IMR-90 (cell line): Measurements from ENCODE around the gene KCNAB1. TPM values are rescaled to one million over a fixed set of nuclear protein-coding genes. Genes with fewer than 3 reads are reported as not detected.

Experiments
- ATAC-seq: fragments of 200-7000 bp; cut with Tn5 transposase; 2 replicates; pipeline ENCODE4 v1.9.1; 2020; ENCODE audit warnings: low read depth, mild to moderate bottlenecking, moderate library complexity
- BruUV-seq: library from RNA; stranded (reverse); fragments of 400-500 nt; replicated peaks from 2 replicates; lab custom pipeline; 2021; lab: Mats Ljungman, UMichigan
- CTCF ChIA-PET: fragments of 300-600 bp; formaldehyde crosslinking; extraction: SDS; loops from one replicate; lab custom pipeline; 2021; ENCODE audit warnings: antibody characterized with exemption; lab: Yijun Ruan, JAX
- POLR2A ChIA-PET: fragments of 300-600 bp; sonication (Branson Sonifier 250); formaldehyde crosslinking; loops from one replicate; lab custom pipeline; 2022; ENCODE audit warnings: antibody characterized with exemption; ENCODE audit not compliant: unreplicated experiment; lab: Charles Lee
- DNase-seq: peaks from one replicate; pipeline ENCODE4 v3.0.0; 2013
- H2AFZ ChIP-seq: replicated peaks from 2 replicates; pipeline ENCODE3; 2013; ENCODE audit warnings: low read length, mild to moderate bottlenecking; ENCODE audit not compliant: poor library complexity
- H2AK5ac ChIP-seq: 2 replicates; pipeline ENCODE4 v1.6.1; 2013; ENCODE audit warnings: low read depth, low read length, inconsistent platforms
- H2AK9ac ChIP-seq: replicated peaks from 2 replicates; pipeline ENCODE3; 2013; ENCODE audit warnings: mild to moderate bottlenecking, low read depth, low read length, moderate library complexity; ENCODE audit not compliant: poor library complexity
- H2BK120ac ChIP-seq: 2 replicates; pipeline ENCODE4 v1.6.1; 2013; ENCODE audit warnings: low read depth, low read length, inconsistent platforms
- H2BK15ac ChIP-seq: 3 replicates; pipeline ENCODE4 v1.6.1; 2013; ENCODE audit warnings: low read depth, low read length, inconsistent platforms
- H2BK20ac ChIP-seq: 2 replicates; pipeline ENCODE4 v1.6.1; 2013; ENCODE audit warnings: low read depth, mild to moderate bottlenecking, inconsistent platforms, low read length, moderate library complexity
- H2BK5ac ChIP-seq: 2 replicates; pipeline ENCODE4 v1.6.1; 2013; ENCODE audit warnings: mild to moderate bottlenecking, low read depth, low read length, inconsistent platforms; ENCODE audit not compliant: poor library complexity, severe bottlenecking
- H3K14ac ChIP-seq: replicated peaks from 2 replicates; pipeline ENCODE4 v1.6.1; 2013; ENCODE audit warnings: low read depth, low read length, inconsistent platforms
- H3K18ac ChIP-seq: 2 replicates; pipeline ENCODE4 v1.6.1; 2013; ENCODE audit warnings: low read depth, low read length, control low read depth
- H3K23ac ChIP-seq: 2 replicates; pipeline ENCODE4 v1.6.1; 2013; ENCODE audit warnings: low read depth, low read length, inconsistent platforms
- H3K27ac ChIP-seq: 2 replicates; pipeline ENCODE4 v1.5.1; 2013; ENCODE audit warnings: mild to moderate bottlenecking, control low read depth, low read length; ENCODE audit not compliant: insufficient read depth
- H3K27me3 ChIP-seq: 2 replicates; pipeline ENCODE4 v1.6.1; 2013; ENCODE audit warnings: low read length; ENCODE audit not compliant: control insufficient read depth, insufficient read depth
- H3K36me3 ChIP-seq: 2 replicates; pipeline ENCODE4 v1.6.1; 2013; ENCODE audit warnings: low read length, mixed read lengths; ENCODE audit not compliant: control insufficient read depth, insufficient read depth
- H3K4ac ChIP-seq: 2 replicates; pipeline ENCODE4 v1.6.1; 2013; ENCODE audit warnings: low read depth, low read length, inconsistent platforms
- H3K4me1 ChIP-seq: 2 replicates; pipeline ENCODE4 v1.6.1; 2013; ENCODE audit warnings: low read length, mixed read lengths; ENCODE audit not compliant: control insufficient read depth, insufficient read depth
- H3K4me2 ChIP-seq: 2 replicates; pipeline ENCODE4 v1.6.1; 2013; ENCODE audit warnings: low read depth, mild to moderate bottlenecking, control low read depth, low read length, moderate library complexity
- H3K4me3 ChIP-seq: 2 replicates; pipeline ENCODE4 v1.5.1; 2013; ENCODE audit warnings: low read depth, mild to moderate bottlenecking, control low read depth, low read length, moderate library complexity; ENCODE audit not compliant: insufficient read depth
- H3K56ac ChIP-seq: 2 replicates; pipeline ENCODE4 v1.6.1; 2013; ENCODE audit warnings: low read length, inconsistent platforms; ENCODE audit not compliant: insufficient read depth; ENCODE audit errors: extremely low read depth
- H3K79me1 ChIP-seq, 2 experiments: 2 replicates each; pipeline ENCODE4 v1.6.1; 2013; ENCODE audit warnings: low read length in 2 of 2, inconsistent platforms in 1 of 2, low read depth in 1 of 2
- H3K9ac ChIP-seq: 2 replicates; pipeline ENCODE4 v1.6.1; 2013; ENCODE audit warnings: low read depth, low read length, control low read depth
- H3K9me1 ChIP-seq: 2 replicates; pipeline ENCODE4 v1.6.1; 2013; ENCODE audit warnings: low read length, inconsistent platforms; ENCODE audit not compliant: insufficient read depth
- H3K9me3 ChIP-seq: 2 replicates; pipeline ENCODE4 v1.6.1; 2013; ENCODE audit warnings: low read length; ENCODE audit not compliant: control insufficient read depth, insufficient read depth
- H4K20me1 ChIP-seq: 2 replicates; pipeline ENCODE4 v1.6.1; 2013; ENCODE audit warnings: low read length, inconsistent platforms; ENCODE audit not compliant: insufficient read depth
- H4K5ac ChIP-seq: 2 replicates; pipeline ENCODE4 v1.6.1; 2013; ENCODE audit warnings: mild to moderate bottlenecking, low read depth, low read length, control low read depth
- H4K8ac ChIP-seq, 2 experiments: 2 replicates each; pipeline ENCODE4 v1.6.1; 2013; ENCODE audit warnings: low read depth in 2 of 2, low read length in 2 of 2, control low read depth in 1 of 2, inconsistent platforms in 1 of 2
- H4K91ac ChIP-seq: 2 replicates; pipeline ENCODE4 v1.6.1; 2013; ENCODE audit warnings: low read depth, low read length, inconsistent platforms; ENCODE audit not compliant: insufficient read depth
- BHLHE40 ChIP-seq: fragments of 150-350 bp; IDR thresholded peaks from 2 replicates; pipeline ENCODE4 v1.6.1; 2016; ENCODE audit warnings: mild to moderate bottlenecking, low read depth, low read length
- CEBPB ChIP-seq: IDR thresholded peaks from 2 replicates; pipeline ENCODE4 v1.6.1; 2012; ENCODE audit warnings: low read depth, low read length, improper control_type of control experiment
- CHD1 ChIP-seq: IDR thresholded peaks from 2 replicates; pipeline ENCODE4 v1.6.1; 2012; ENCODE audit warnings: low read depth, low read length, improper control_type of control experiment
- CTCF ChIP-seq: conservative IDR thresholded peaks from 2 replicates; pipeline ENCODE4 v1.5.1; 2012; ENCODE audit warnings: mild to moderate bottlenecking, low read depth, low read length, improper control_type of control experiment
- ELK1 ChIP-seq: fragments of 150-350 bp; IDR thresholded peaks from 2 replicates; pipeline ENCODE4 v1.6.1; 2016; ENCODE audit warnings: low read depth, mild to moderate bottlenecking, low read length, moderate library complexity, borderline replicate concordance
- FOS ChIP-seq: fragments of 150-350 bp; IDR thresholded peaks from 2 replicates; pipeline ENCODE4 v1.6.1; 2016; ENCODE audit warnings: low read depth, low read length
- MAFK ChIP-seq: IDR thresholded peaks from 2 replicates; pipeline ENCODE4 v1.6.1; 2012; ENCODE audit warnings: low read depth, low read length, improper control_type of control experiment
- MAZ ChIP-seq: IDR thresholded peaks from 2 replicates; pipeline ENCODE4 v1.6.1; 2012; ENCODE audit warnings: low read depth, mild to moderate bottlenecking, low read length, improper control_type of control experiment, moderate library complexity, borderline replicate concordance
- MXI1 ChIP-seq: IDR thresholded peaks from 2 replicates; pipeline ENCODE4 v1.6.1; 2012; ENCODE audit warnings: low read depth, mild to moderate bottlenecking, low read length, moderate library complexity, borderline replicate concordance
- NFE2L2 ChIP-seq: fragments of 150-350 bp; IDR thresholded peaks from 2 replicates; pipeline ENCODE4 v1.6.1; 2016; ENCODE audit warnings: low read depth, mild to moderate bottlenecking, low read length
- POLR2A ChIP-seq: IDR thresholded peaks from 2 replicates; pipeline ENCODE4 v1.6.1; 2012; ENCODE audit warnings: mild to moderate bottlenecking, low read depth, low read length
- RAD21 ChIP-seq: IDR thresholded peaks from 2 replicates; pipeline ENCODE4 v1.6.1; 2012; ENCODE audit warnings: low read length, improper control_type of control experiment
- RCOR1 ChIP-seq: IDR thresholded peaks from 2 replicates; pipeline ENCODE4 v1.6.1; 2012; ENCODE audit warnings: mild to moderate bottlenecking, low read length, improper control_type of control experiment; ENCODE audit not compliant: insufficient replicate concordance
- RFX5 ChIP-seq: IDR thresholded peaks from 2 replicates; pipeline ENCODE4 v1.8.0; 2012; ENCODE audit warnings: low read depth, mild to moderate bottlenecking, low read length, moderate library complexity
- SMC3 ChIP-seq: fragments of 150-350 bp; IDR thresholded peaks from 2 replicates; pipeline ENCODE4 v1.6.1; 2016; ENCODE audit warnings: low read depth, mild to moderate bottlenecking, antibody characterized with exemption, low read length, moderate library complexity
- USF2 ChIP-seq: fragments of 150-350 bp; IDR thresholded peaks from 2 replicates; pipeline ENCODE4 v1.6.1; 2017; ENCODE audit warnings: mild to moderate bottlenecking, antibody characterized with exemption, low read length, low read depth
- WGBS, 2 experiments: methylation state at CpG; one replicate each; pipeline versions ENCODE4 v1.1.5 to v1.1.7; 2013; ENCODE audit warnings: missing lambda C conversion rate in 2 of 2; ENCODE audit not compliant: insufficient read length in 1 of 2; ENCODE audit errors: extremely low coverage in 2 of 2; 5-methylcytosine and 5-hydroxymethylcytosine counted together
- dilution Hi-C: fragments of 300-500 bp; cut with HindIII; formaldehyde crosslinking; loops from one replicate; pipeline ENCODE4 v1.14.3; 2018; ENCODE audit warnings: low sequenced_read_pairs; ENCODE audit not compliant: unreplicated experiment
- in situ Hi-C: fragments of 300-500 bp; cut with MboI; formaldehyde crosslinking; loops from 3 replicates; pipeline ENCODE4 v1.14.3; 2019; ENCODE audit warnings: low sequenced_read_pairs, inconsistent platforms, mixed read lengths
- intact Hi-C: fragments of 100-400 bp; cut with micrococcal nuclease; formaldehyde crosslinking; loops from 2 replicates; pipeline ENCODE4 v1.10.0; 2022
- polyA plus RNA-seq, 3 experiments: library from polyadenylated mRNA; depleted of rRNA; stranded (reverse); fragments of >200 nt; gene quantifications; 2 replicates each; pipeline ENCODE4 v1.2.3, GENCODE V29; 2012; ENCODE audit warnings: low replicate concordance in 1 of 3
- total RNA-seq: library from RNA; depleted of rRNA; stranded (reverse); fragments of >200 nt; gene quantifications from 2 replicates; pipeline ENCODE4 v1.2.3, GENCODE V29; 2012

KCNAB1 gene
- total and polyA plus RNA-seq, 2 of the 4 experiments (the other 2 are of a cell fraction): under 0.01 to 0.07 TPM

GRCh38 chr3:156448300-156448699, 327.9 kb downstream of the KCNAB1 start:
- peaks cover 6% of the 10 kb centered on the region for H3K27me3 ChIP-seq
- WGBS, 2 experiments: no CpG with 5 or more reads among the region's 1 CpG
- H3K36me3 ChIP-seq: no peaks in the 10 kb centered on the region
- H4K91ac ChIP-seq: no peak overlapping the region
- H3K9ac ChIP-seq: no peak overlapping the region
- peaks cover 2% of the 10 kb centered on the region; the same call in 1 of the 2 replicates for H3K9me1 ChIP-seq
- ChIA-PET POLR2A (no interaction called here), CTCF (interaction anchor here (0.7 to 2.6 kb wide), 4 partner anchors 22 to 62 kb away, joined by 4 to 12 read pairs (median 7); no protein-coding TSS in a partner anchor)
- no peak overlapping the region for H3K14ac ChIP-seq
- H3K9me3 ChIP-seq: no peaks in the 10 kb centered on the region
- intact Hi-C loops (loop anchor here (1.0 to 2.0 kb wide), 2 partner anchors 61 to 297 kb away; no protein-coding TSS in a partner anchor), dilution Hi-C loops (no loop called here), in situ Hi-C loops (no loop called here)
- H2AK9ac ChIP-seq: no peak overlapping the region
- H3K23ac ChIP-seq: no peak overlapping the region
- no peaks in the 10 kb centered on the region for H3K79me1 ChIP-seq
- no peak overlapping the region for H4K5ac ChIP-seq
- H3K4ac ChIP-seq: no peak overlapping the region
- no peaks in the 10 kb centered on the region for H4K20me1 ChIP-seq
- ATAC-seq: peak; percentile 69
- peak; percentile 47 for DNase-seq
- H3K18ac ChIP-seq: no peak overlapping the region
- TF ChIP-seq CTCF: peak; percentile 51
- TF ChIP-seq MXI1: no peak
- TF ChIP-seq ELK1: no peak
- no peak for TF ChIP-seq MAZ
- no peak for TF ChIP-seq POLR2A
- TF ChIP-seq SMC3: peak; percentile 49; the same call in 1 of the 2 replicates
- TF ChIP-seq FOS: no peak
- no peak for TF ChIP-seq NFE2L2
- no peak for TF ChIP-seq BHLHE40
- peak; percentile 60 for TF ChIP-seq RAD21
- TF ChIP-seq CEBPB: no peak
- TF ChIP-seq CHD1: no peak
- no peak for TF ChIP-seq MAFK
- no peak for TF ChIP-seq RCOR1
- no peak for TF ChIP-seq RFX5
- TF ChIP-seq USF2: no peak
- no peak overlapping the region for H3K56ac ChIP-seq
- no peak overlapping the region for H4K8ac ChIP-seq
- no peak overlapping the region for H2BK5ac ChIP-seq
- H3K4me3 ChIP-seq: no peak overlapping the region
- H2BK120ac ChIP-seq: no peak overlapping the region
- no peak overlapping the region for H3K4me2 ChIP-seq
- no peak overlapping the region for H2AK5ac ChIP-seq
- H3K27ac ChIP-seq: no peak overlapping the region
- BruUV-seq: no TSS peak
- H2AFZ ChIP-seq: no peak overlapping the region
- no peaks in the 10 kb centered on the region for H3K4me1 ChIP-seq
- H2BK15ac ChIP-seq: no peak overlapping the region
- H2BK20ac ChIP-seq: no peak overlapping the region
